WI38 (cell line): ENCODE measurements around the gene LIMK2.

ENCODE experiments used
- H3K4me3 ChIP-seq: 2 replicates; pipeline ENCODE4 v1.5.1; 2011; ENCODE audit warnings: low read depth, mild to moderate bottlenecking, control low read depth, low read length
- TF ChIP-seq, protein P1 (sequence below): IDR thresholded peaks from 2 replicates; pipeline ENCODE4 v1.5.1; 2012; ENCODE audit warnings: low read depth, mild to moderate bottlenecking, control low read depth, low read length

LIMK2 gene

GRCh38 chr22:31278626-31279326 lies 66.7 kb downstream of the LIMK2 start:
- TF ChIP-seq, protein P1, sequence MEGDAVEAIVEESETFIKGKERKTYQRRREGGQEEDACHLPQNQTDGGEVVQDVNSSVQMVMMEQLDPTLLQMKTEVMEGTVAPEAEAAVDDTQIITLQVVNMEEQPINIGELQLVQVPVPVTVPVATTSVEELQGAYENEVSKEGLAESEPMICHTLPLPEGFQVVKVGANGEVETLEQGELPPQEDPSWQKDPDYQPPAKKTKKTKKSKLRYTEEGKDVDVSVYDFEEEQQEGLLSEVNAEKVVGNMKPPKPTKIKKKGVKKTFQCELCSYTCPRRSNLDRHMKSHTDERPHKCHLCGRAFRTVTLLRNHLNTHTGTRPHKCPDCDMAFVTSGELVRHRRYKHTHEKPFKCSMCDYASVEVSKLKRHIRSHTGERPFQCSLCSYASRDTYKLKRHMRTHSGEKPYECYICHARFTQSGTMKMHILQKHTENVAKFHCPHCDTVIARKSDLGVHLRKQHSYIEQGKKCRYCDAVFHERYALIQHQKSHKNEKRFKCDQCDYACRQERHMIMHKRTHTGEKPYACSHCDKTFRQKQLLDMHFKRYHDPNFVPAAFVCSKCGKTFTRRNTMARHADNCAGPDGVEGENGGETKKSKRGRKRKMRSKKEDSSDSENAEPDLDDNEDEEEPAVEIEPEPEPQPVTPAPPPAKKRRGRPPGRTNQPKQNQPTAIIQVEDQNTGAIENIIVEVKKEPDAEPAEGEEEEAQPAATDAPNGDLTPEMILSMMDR, result no peak

DNA sequence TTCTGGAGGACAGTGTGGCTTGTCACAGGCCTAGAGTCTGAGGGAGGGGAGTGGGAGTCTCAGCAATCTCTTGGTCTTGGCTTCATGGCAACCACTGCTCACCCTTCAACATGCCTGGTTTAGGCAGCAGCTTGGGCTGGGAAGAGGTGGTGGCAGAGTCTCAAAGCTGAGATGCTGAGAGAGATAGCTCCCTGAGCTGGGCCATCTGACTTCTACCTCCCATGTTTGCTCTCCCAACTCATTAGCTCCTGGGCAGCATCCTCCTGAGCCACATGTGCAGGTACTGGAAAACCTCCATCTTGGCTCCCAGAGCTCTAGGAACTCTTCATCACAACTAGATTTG lies 67.2 kb downstream of the LIMK2 start:
- H3K4me3 ChIP-seq, result no peak overlapping the region
- TF ChIP-seq, protein P1, result no peak

More at GRCh38 chr22:31278626-31279326, 66.7 kb downstream of the LIMK2 start:
- no peak overlapping the region for H3K4me3 ChIP-seq

GRCh38 chr22:31279821-31280505 lies 67.9 kb downstream of the LIMK2 start:
- TF ChIP-seq, protein P1, result no peak
- H3K4me3 ChIP-seq, result no peak overlapping the region

DNA sequence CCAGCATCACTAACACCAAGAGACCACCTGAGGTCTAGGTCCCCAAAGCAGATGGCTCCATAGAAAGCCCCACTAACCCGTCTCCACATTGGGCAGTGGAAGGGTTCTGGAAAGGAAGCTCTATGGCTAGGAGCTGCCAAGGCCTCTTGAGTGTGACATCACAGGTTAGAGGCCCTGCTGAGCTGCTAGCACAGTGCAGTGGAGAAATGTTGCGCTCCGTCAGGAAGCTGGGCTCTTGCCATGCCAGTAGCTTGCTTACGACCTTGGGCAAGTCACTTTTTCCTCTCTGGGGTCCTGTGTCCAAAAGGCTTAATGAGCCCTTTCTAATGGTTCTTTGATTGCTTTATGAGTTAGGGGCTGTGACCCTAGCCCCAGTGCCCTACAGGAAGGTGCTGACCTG lies 69.6 kb downstream of the LIMK2 start:
- no peak overlapping the region for H3K4me3 ChIP-seq
- TF ChIP-seq, protein P1, result no peak

DNA sequence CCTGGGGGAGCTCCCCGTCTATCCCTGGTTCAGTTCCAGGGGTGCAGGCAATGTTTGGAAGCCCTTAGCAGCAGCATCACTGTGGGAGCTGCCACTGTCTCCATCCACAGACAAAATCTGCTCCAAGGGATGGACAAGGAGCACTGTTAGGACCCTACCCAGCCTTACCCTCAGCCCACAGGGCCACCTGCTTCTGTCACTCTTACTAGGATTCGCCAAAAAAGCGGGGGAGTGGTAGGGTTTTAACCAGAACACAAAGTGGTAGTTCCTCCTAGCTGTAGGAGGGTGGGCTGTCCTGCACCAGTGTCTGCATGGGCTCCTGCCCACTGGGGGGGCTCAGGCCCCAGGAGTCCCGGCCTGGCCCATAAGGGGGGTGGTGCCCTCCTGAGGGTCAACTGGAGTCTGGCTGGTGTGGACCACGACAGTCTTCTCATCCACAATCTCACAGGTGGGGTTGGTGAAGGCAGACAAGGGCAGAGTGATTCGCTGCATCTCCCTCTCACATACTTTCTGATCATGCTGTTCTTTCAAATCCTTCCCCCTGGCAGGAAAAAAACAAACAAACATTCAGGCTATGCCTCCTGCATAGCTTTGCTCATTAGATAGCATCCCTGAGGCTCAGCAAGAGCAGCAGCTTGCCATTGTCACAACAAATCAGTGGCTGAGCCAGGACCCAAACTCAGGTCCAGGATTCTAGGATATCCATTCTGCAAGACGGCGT lies 70.8 kb downstream of the LIMK2 start:
- TF ChIP-seq, protein P1, result no peak

DNA sequence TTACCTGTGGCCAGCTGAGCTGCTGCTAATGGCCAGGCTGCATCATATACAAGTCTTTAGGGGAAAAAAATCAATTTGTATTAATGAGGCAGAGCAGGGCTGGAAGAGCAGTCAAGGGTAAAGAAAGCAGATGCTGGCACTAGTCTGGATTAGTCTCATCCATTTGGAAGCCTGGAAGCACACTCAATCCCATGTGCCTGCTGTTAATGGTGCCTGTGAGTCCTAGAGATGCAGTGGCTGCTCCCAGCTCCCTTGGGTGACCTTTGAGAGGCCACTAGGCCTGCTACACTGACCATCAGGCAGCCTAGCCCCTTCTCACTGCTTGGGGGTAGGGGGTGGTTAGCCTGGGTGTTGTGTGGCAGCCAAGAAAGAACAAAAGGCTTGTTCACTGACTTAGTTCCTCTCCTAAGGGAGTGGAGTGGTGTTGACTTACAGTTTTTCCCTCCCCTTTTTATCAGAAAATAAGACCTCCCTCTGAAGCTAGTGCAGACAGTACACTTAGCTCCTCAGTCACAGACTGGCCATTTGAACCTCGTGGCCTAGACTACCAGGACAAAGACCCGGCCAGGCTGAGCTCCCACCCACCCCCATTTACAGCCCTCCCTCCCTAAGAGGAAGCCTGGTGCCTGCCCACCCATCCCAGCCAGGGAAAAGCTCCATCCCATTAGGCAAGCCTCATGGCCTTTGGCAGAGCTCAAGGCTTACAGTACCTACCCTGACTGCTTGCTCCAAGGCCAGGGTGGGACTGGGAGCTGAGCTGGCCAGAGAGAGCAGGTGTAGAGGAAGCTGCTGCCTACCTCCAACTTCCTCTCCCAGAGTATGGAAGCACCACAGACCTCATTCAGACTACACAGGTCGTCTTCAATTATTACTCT lies 72.4 kb downstream of the LIMK2 start:
- H3K4me3 ChIP-seq, result no peak overlapping the region
- TF ChIP-seq, protein P1, result no peak

More for the DNA sequence above, 70.8 kb downstream of the LIMK2 start:
- H3K4me3 ChIP-seq, result no peak overlapping the region
